Left forelimb (tissue), 1 donor: ENCODE data around the gene DGKI.
"Not testable (repeated sequence)": the region's sequence is repeated elsewhere in the genome, so short reads cannot be mapped to it uniquely, and the experiment has no call there.

Experiments
- DNase-seq: peaks from one replicate; pipeline ENCODE4 v3.0.0-alpha.2; 2018; ENCODE audit warnings: low spot score

The DGKI gene

DNA sequence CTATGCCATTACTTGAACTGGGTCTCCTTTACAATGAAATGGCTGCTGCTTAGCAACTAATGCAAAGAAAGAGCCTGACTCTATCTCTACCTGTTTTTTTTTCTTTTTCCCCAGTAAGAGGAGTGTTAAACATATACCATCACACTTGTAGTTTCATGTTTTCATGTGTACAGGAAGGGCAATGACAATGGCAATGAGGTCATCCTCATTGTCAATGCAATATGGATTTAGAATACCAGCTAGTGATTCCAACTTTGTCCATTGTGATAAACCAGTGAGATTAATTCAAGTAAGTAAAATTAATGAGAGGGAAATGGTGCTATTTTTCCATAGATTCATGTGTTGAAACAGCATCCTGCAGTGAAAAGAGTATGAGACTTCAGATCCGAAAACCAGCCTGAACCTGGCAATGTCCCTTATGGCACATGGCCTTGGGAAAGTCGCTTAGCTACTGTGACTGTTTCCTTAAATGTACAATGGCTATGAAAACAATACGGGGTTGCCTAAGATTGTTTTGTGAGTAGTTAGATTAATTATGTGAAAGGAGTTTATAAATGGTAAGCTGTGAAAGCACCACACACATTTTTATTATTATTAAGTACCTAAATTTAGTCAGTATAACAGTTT, 11.2 kb downstream of the DGKI start:
- no peak for DNase-seq

DNA sequence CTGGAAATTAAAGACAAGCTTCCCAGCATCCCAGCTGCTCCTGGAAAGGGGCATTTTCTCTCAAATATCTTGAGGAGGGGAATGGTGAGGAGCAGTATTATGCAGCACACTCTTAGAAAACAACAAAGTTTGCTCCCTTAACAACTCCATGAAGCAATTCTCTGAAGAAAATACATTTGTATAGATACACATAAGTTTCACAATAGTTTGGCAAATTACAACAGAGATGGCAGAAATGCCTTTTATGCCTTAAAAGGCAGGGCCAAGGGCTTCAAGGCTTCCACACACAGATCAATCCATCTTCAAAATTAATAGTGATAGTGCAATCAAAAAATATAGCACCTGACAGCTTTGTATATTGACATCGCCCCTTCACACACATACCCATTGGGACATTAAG, 12.2 kb downstream of the DGKI start:
- no peak for DNase-seq

GRCh38 chr7:137832990-137833389, 13.8 kb downstream of the DGKI start:
- DNase-seq = not testable (repeated sequence)

GRCh38 chr7:137832382-137832781, 14.4 kb downstream of the DGKI start:
- DNase-seq = no peak

- not testable (repeated sequence) for DNase-seq
Measured at GRCh38 chr7:137831555-137831954, 15.2 kb downstream of the DGKI start.

- no peak for DNase-seq
Measured at GRCh38 chr7:137829337-137829992, 17.3 kb downstream of the DGKI start.

- no peak for DNase-seq
Measured at GRCh38 chr7:137828456-137828855, 18.3 kb downstream of the DGKI start.

- no peak for DNase-seq
Measured at GRCh38 chr7:137825489-137825888, 21.3 kb downstream of the DGKI start.

DNA sequence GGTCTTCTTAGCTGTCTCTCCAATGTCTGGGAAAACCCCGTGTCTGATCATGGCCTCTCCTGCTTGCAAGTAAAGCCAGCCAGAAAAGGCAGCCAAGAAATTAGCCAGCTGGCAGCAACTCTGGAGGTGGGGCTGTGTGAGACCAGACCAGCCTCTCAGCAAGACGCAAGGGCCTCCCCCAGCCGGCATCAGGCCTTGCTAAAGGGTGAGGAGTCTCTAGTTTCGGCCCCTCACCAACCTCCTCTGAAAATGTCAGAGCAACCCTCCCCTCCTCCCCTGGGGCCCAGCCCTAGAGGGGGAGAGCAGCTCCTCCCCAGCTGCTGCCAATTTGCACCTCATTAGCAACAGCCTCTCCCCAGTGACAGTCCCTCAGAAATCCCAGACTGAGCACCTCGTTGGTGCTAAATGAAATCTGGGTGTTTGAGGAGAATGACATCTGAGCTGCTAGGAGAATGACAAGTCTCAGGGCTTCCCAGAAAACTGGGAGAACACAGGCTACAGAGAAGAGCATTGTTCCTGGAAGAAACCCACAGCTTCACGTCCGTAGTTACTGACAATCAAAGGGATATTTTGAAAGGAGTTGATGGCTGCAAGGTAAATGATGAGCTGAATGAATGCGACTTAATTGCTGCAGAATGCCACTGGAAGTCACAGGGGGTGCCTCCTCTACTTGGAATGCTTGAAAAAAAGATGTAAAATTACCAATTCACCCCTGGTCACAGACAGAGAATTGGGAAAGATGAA, 25.9 kb downstream of the DGKI start:
- peak; percentile 86 for DNase-seq

- DNase-seq = no peak
Measured at GRCh38 chr7:137820156-137820555, 26.6 kb downstream of the DGKI start.

DNA sequence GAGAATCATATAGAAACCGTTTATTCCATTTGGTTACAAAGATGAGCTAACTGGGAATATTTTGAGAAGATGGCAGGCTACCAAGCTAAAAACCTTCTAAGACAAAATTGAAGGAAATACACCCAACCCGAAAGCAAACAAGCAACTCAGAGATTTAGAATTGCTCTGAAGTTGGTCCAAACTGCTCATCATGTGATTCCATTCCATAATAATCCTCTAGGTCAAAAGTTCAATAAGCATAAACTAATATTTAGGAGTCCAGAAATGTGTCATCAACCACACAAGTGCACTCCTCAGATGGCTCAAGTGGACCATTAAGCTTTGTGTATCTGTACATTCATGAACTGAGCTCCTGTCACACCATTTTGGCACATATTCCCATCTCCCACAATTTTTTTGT, 28.7 kb downstream of the DGKI start:
- DNase-seq = no peak

GRCh38 chr7:137816696-137817320, 30.0 kb downstream of the DGKI start:
- no peak for DNase-seq

- no peak for DNase-seq
Measured at GRCh38 chr7:137813541-137813940, 33.2 kb downstream of the DGKI start.

GRCh38 chr7:137810248-137810647, 36.5 kb downstream of the DGKI start:
- no peak for DNase-seq

- DNase-seq = no peak
Measured at GRCh38 chr7:137804836-137805235, 41.9 kb downstream of the DGKI start.

- no peak for DNase-seq
Measured at GRCh38 chr7:137801491-137801890, 45.3 kb downstream of the DGKI start.

- no peak for DNase-seq
Measured at GRCh38 chr7:137801003-137801402, 45.8 kb downstream of the DGKI start.

DNA sequence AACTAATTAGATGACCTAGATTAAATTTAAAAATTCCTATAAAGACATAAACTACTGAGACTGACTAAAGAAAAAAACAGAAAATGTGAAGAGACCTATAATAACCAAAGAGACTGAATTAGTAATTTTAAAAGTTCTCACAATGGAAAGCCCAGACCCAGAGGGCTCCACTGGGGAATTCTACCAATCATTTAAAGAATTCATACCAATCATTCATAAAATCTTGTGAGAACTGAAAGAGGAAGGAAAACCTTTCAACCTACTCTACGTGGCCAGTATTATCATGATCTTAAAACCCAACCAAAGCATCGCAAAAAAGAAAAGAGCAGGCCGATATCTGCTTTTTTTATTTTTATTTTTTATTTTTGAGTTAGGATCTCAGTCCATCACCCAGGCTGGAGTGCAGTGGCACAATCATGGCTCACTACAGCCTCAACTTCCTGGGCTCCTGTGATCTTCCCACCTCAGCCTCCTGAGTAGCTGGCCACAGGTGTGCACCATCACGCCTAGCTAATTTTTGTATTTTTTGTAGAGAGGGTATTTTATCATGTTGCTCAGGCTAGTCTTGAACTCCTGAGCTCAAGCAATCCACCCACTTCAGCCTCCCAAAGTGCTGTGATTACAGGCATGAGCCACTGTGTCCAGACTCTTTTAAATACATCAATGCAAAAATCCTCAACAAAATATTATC, 48.6 kb downstream of the DGKI start:
- DNase-seq = no peak

DNA sequence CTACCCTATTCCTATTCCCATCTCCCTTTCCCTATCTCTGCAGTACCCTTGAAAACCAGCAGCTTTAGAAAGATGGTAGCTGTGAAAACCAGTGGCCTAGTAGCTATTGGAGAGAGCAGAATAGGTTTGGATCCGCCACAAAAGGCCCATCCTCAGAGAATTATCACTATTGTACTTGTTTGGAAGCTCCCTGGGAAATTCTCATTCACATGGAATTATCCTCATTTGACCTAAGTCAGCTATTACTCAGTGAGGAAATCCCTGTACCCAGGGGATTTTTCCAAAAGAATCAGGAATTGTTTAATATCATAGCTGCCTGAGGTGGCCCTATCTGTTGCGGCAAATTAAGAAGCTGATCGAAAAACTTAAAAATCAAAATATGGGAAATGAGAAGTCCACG, 51.6 kb downstream of the DGKI start:
- DNase-seq = no peak

DNA sequence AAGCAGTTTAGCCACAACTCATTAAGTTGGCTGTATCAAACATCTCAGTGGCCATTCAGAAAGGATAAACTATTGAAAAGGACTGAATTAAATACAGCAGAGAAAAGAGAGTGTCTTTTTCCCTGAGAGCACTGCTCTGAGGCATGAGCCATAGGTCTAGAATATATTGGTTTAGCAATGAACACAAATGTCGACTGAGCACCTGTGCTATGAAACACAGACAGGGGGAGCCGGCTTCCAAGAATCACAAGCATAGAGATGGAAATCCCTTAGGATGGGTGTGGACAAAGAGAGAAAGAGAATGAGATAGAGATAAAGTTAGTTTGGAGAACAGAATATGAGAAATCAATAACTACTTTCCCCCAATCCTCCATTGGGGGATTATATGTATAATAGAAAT, 54.8 kb downstream of the DGKI start:
- DNase-seq = no peak

DNA sequence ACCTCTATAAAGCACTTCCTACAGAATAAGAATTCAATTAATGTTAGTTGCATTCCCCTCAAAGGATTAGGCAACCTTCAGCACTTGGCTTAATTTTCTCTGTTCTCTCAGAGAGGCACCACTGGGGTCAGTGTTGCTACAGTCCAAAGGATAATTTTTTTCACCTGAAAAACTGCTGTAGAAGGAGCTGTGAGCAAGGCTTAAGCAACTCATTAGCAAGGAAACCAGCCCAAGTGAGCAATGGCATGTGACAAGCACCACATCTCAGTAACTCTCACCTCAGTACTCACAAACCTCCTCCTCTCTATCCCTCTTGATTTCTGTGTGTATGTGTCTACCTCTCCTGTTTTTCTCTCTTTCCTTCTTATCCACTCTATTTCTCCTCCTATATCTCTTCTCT, 55.9 kb downstream of the DGKI start:
- DNase-seq = no peak

- DNase-seq = no peak
Measured at GRCh38 chr7:137789215-137789882, 57.4 kb downstream of the DGKI start.
